C4-2B (cell line): ENCODE measurements around the gene SP3.

Experiments used
- H3K27ac ChIP-seq: fragments of 450-650 bp; 2 replicates; pipeline ENCODE4 v1.5.1; 2017
- CTCF ChIP-seq: fragments of 450-650 bp; conservative IDR thresholded peaks from 2 replicates; pipeline ENCODE4 v1.5.1; 2017; ENCODE audit warnings: mild to moderate bottlenecking
- ZFX ChIP-seq: fragments of 450-650 bp; IDR thresholded peaks from 2 replicates; pipeline ENCODE4 v1.6.1; 2017

SP3 gene

GRCh38 chr2:173931751-173932150 lies 33.4 kb downstream of the SP3 start:
- TF ChIP-seq CTCF = no peak
- no peak for TF ChIP-seq ZFX
- no peak overlapping the region for H3K27ac ChIP-seq

- H3K27ac ChIP-seq = no peak overlapping the region
Measured at GRCh38 chr2:173929441-173929840, 35.7 kb downstream of the SP3 start.

GRCh38 chr2:173926875-173927274 lies 38.3 kb downstream of the SP3 start:
- H3K27ac ChIP-seq = no peak overlapping the region

More at GRCh38 chr2:173929441-173929840, 35.7 kb downstream of the SP3 start:
- TF ChIP-seq ZFX = no peak

GRCh38 chr2:173924285-173924684 lies 40.9 kb downstream of the SP3 start:
- no peak overlapping the region for H3K27ac ChIP-seq
- TF ChIP-seq CTCF (no peak), ZFX (no peak)

More at GRCh38 chr2:173926875-173927274, 38.3 kb downstream of the SP3 start:
- TF ChIP-seq CTCF = no peak
- no peak for TF ChIP-seq ZFX

GRCh38 chr2:173922760-173923159 lies 42.4 kb downstream of the SP3 start:
- TF ChIP-seq CTCF = no peak
- TF ChIP-seq ZFX = no peak
- H3K27ac ChIP-seq = no peak overlapping the region

GRCh38 chr2:173922068-173922467 lies 43.1 kb downstream of the SP3 start:
- no peak overlapping the region for H3K27ac ChIP-seq
- TF ChIP-seq ZFX (no peak), CTCF (no peak)

- H3K27ac ChIP-seq = no peak overlapping the region
- no peak for TF ChIP-seq ZFX
- TF ChIP-seq CTCF = no peak
Measured at GRCh38 chr2:173914055-173914927, 50.9 kb downstream of the SP3 start.

- H3K27ac ChIP-seq = no peak overlapping the region
- TF ChIP-seq ZFX = no peak
- no peak for TF ChIP-seq CTCF
Measured at GRCh38 chr2:173909846-173910245, 55.3 kb downstream of the SP3 start.
